GM19043 (cell line): Measurements from ENCODE around the gene CERS6.

Experiments
- ATAC-seq: cut with Tn5 transposase; IDR thresholded peaks from one replicate; pipeline ENCODE4 v1.9.1; 2021; ENCODE audit warnings: low read depth; ENCODE audit not compliant: unreplicated experiment

The CERS6 gene

GRCh38 chr2:168592181-168592831 is 136.2 kb downstream of the CERS6 start:
- no peak for ATAC-seq

GRCh38 chr2:168593713-168594112 is 137.6 kb downstream of the CERS6 start:
- ATAC-seq: no peak

- ATAC-seq: peak; percentile 87
These were observed 138.7 kb downstream of the CERS6 start for GRCh38 chr2:168594778-168595177.

GRCh38 chr2:168596881-168597655 is 141.0 kb downstream of the CERS6 start:
- ATAC-seq: no peak

GRCh38 chr2:168599738-168600137 is 143.7 kb downstream of the CERS6 start:
- no peak for ATAC-seq

GRCh38 chr2:168600949-168601348 is 144.9 kb downstream of the CERS6 start:
- ATAC-seq: no peak

GRCh38 chr2:168601741-168602140 is 145.7 kb downstream of the CERS6 start:
- peak; percentile 45 for ATAC-seq

GRCh38 chr2:168602379-168602778 is 146.3 kb downstream of the CERS6 start:
- no peak for ATAC-seq

- no peak for ATAC-seq
These were observed 146.9 kb downstream of the CERS6 start for GRCh38 chr2:168602846-168603401.

GRCh38 chr2:168603439-168603961 is 147.4 kb downstream of the CERS6 start:
- ATAC-seq: no peak

GRCh38 chr2:168604252-168604651 is 148.2 kb downstream of the CERS6 start:
- no peak for ATAC-seq

GRCh38 chr2:168607992-168608391 is 151.9 kb downstream of the CERS6 start:
- no peak for ATAC-seq

GRCh38 chr2:168608796-168609195 is 152.7 kb downstream of the CERS6 start:
- ATAC-seq: no peak

- ATAC-seq: no peak
These were observed 155.0 kb downstream of the CERS6 start for GRCh38 chr2:168611091-168611490.

GRCh38 chr2:168611896-168612650 is 156.0 kb downstream of the CERS6 start:
- ATAC-seq: no peak

- ATAC-seq: no peak
These were observed 156.6 kb downstream of the CERS6 start for GRCh38 chr2:168612719-168613118.

- no peak for ATAC-seq
These were observed 157.5 kb downstream of the CERS6 start for GRCh38 chr2:168613551-168613950.

GRCh38 chr2:168614172-168615018 is 158.3 kb downstream of the CERS6 start:
- no peak for ATAC-seq

GRCh38 chr2:168620554-168620953 is 164.5 kb downstream of the CERS6 start:
- no peak for ATAC-seq

- no peak for ATAC-seq
These were observed 166.5 kb downstream of the CERS6 start for GRCh38 chr2:168622559-168622958.
